ENCODE measurements around the gene FGD5. TPM values are rescaled to one million over a fixed set of nuclear protein-coding genes. Genes with fewer than 3 reads are reported as not detected.

FGD5 gene
- total RNA-seq, 3 donors from 2014 or later (not counting 1 experiment from before 2014, with no cell fraction given): not detected

GRCh38 chr3:14938954-14939353 is 120.2 kb downstream of the FGD5 start:
- no peaks in the 10 kb centered on the region for H3K4me1 ChIP-seq (ENCODE audit: control insufficient read depth, insufficient read depth, low read length)
- H3K27me3 Mint-ChIP-seq (ENCODE audit: low read depth in 2 of 2): no peaks in the 10 kb centered on the region
- no peak for ATAC-seq
- H3K27me3 ChIP-seq (ENCODE audit: control insufficient read depth, insufficient read depth, low read length): no peaks in the 10 kb centered on the region
- DNase-seq: no peak
- peaks cover 0 to 8% of the 10 kb centered on the region in 2 donors for H3K4me1 Mint-ChIP-seq
- intact Hi-C loops (cut with micrococcal nuclease): no loop called here
- peaks cover 12% of the 10 kb centered on the region for H3K36me3 ChIP-seq (ENCODE audit: control insufficient read depth, insufficient read depth, low read length)
- no peak overlapping the region for H3K27ac Mint-ChIP-seq
- no peaks in the 10 kb centered on the region for H3K9me3 ChIP-seq (ENCODE audit: control insufficient read depth, insufficient read depth, low read length)
- H3K4me3 ChIP-seq (ENCODE audit: low read length): no peak overlapping the region
- no peaks in the 10 kb centered on the region for H3K9me3 Mint-ChIP-seq
- H3K4me3 Mint-ChIP-seq: no peak overlapping the region
- TF ChIP-seq CTCF (IDR thresholded peaks at IDR 0.05): no peak
- H3K27ac ChIP-seq (ENCODE audit: low read length): no peak overlapping the region
- WGBS (ENCODE audit: insufficient coverage): 83% methylated on average over 4 of the region's 4 CpGs
- no peaks in the 10 kb centered on the region for H3K36me3 Mint-ChIP-seq

GRCh38 chr3:14941871-14942270 is 123.1 kb downstream of the FGD5 start:
- TF ChIP-seq CTCF (IDR thresholded peaks at IDR 0.05): no peak
- Histone ChIP-seq H3K27me3 (ENCODE audit: control insufficient read depth, insufficient read depth, low read length) (no peaks in the 10 kb centered on the region), H3K27ac (ENCODE audit: low read length) (no peak overlapping the region), H3K4me3 (ENCODE audit: low read length) (no peak overlapping the region), H3K9me3 (ENCODE audit: control insufficient read depth, insufficient read depth, low read length) (no peaks in the 10 kb centered on the region), H3K4me1 (ENCODE audit: control insufficient read depth, insufficient read depth, low read length) (peaks cover 4% of the 10 kb centered on the region), H3K36me3 (ENCODE audit: control insufficient read depth, insufficient read depth, low read length) (peaks cover 25% of the 10 kb centered on the region)
- WGBS (ENCODE audit: insufficient coverage): 100% methylated on average over 1 of the region's 1 CpG
- peaks cover 14 to 22% of the 10 kb centered on the region in 2 donors for H3K4me1 Mint-ChIP-seq
- H3K27me3 Mint-ChIP-seq (ENCODE audit: low read depth in 2 of 2): no peaks in the 10 kb centered on the region
- intact Hi-C loops (cut with micrococcal nuclease): no loop called here
- no peaks in the 10 kb centered on the region for H3K36me3 Mint-ChIP-seq
- no peak overlapping the region for H3K4me3 Mint-ChIP-seq
- no peaks in the 10 kb centered on the region for H3K9me3 Mint-ChIP-seq
- no peak for DNase-seq
- peak overlapping the region; percentile 39 to 77 for H3K27ac Mint-ChIP-seq
- ATAC-seq: no peak

- TF ChIP-seq CTCF (IDR thresholded peaks at IDR 0.05): no peak
- Mint-ChIP-seq H3K27ac (no peak overlapping the region), H3K4me1 (peaks cover 17 to 25% of the 10 kb centered on the region in 2 donors), H3K36me3 (no peaks in the 10 kb centered on the region), H3K27me3 (ENCODE audit: low read depth in 2 of 2) (no peaks in the 10 kb centered on the region), H3K4me3 (no peak overlapping the region), H3K9me3 (no peaks in the 10 kb centered on the region)
- ATAC-seq (no peak), DNase-seq (no peak)
- H3K4me1 ChIP-seq (ENCODE audit: control insufficient read depth, insufficient read depth, low read length): peaks cover 5% of the 10 kb centered on the region
- no peaks in the 10 kb centered on the region for H3K27me3 ChIP-seq (ENCODE audit: control insufficient read depth, insufficient read depth, low read length)
- intact Hi-C loops (cut with micrococcal nuclease): no loop called here
- H3K27ac ChIP-seq (ENCODE audit: low read length): no peak overlapping the region
- H3K4me3 ChIP-seq (ENCODE audit: low read length): no peak overlapping the region
- H3K9me3 ChIP-seq (ENCODE audit: control insufficient read depth, insufficient read depth, low read length): no peaks in the 10 kb centered on the region
- peaks cover 25% of the 10 kb centered on the region for H3K36me3 ChIP-seq (ENCODE audit: control insufficient read depth, insufficient read depth, low read length)
These were observed 124.3 kb downstream of the FGD5 start for GRCh38 chr3:14943042-14943441.

GRCh38 chr3:14946236-14946635 is 127.5 kb downstream of the FGD5 start:
- Histone ChIP-seq H3K4me3 (ENCODE audit: low read length) (peak overlapping the region; percentile 65), H3K27me3 (ENCODE audit: control insufficient read depth, insufficient read depth, low read length) (no peaks in the 10 kb centered on the region), H3K9me3 (ENCODE audit: control insufficient read depth, insufficient read depth, low read length) (no peaks in the 10 kb centered on the region), H3K4me1 (ENCODE audit: control insufficient read depth, insufficient read depth, low read length) (peaks cover 13% of the 10 kb centered on the region), H3K36me3 (ENCODE audit: control insufficient read depth, insufficient read depth, low read length) (peaks cover 25% of the 10 kb centered on the region), H3K27ac (ENCODE audit: low read length) (peak overlapping the region; percentile 91)
- H3K27me3 Mint-ChIP-seq (ENCODE audit: low read depth in 2 of 2): no peaks in the 10 kb centered on the region
- intact Hi-C loops (cut with micrococcal nuclease): loop anchor here (5.0 kb wide), 2 partner anchors 41 to 111 kb away; no protein-coding TSS in a partner anchor
- H3K4me1 Mint-ChIP-seq: peaks cover 35 to 37% of the 10 kb centered on the region in 2 donors
- H3K9me3 Mint-ChIP-seq: no peaks in the 10 kb centered on the region
- ATAC-seq (no peak), DNase-seq (no peak)
- H3K36me3 Mint-ChIP-seq: no peaks in the 10 kb centered on the region
- H3K4me3 Mint-ChIP-seq: peak overlapping the region; percentile 98
- TF ChIP-seq CTCF (IDR thresholded peaks at IDR 0.05): no peak
- H3K27ac Mint-ChIP-seq: peak overlapping the region; percentile 98 to 100
- 53% methylated on average over 2 of the region's 4 CpGs for WGBS (ENCODE audit: insufficient coverage)

All from natural killer cell (primary cell).